D721Med (cell line): Measurements from ENCODE around the gene COPS8.

Experiments used
- DNase-seq: peaks from one replicate; pipeline ENCODE4 v3.0.0; 2011; ENCODE audit warnings: low spot score; ENCODE audit not compliant: insufficient read length
- FAIRE-seq: peaks from 2 replicates; lab custom pipeline; 2011; peaks lifted over from hg19 to GRCh38; lab: Jason Lieb, UNC
- CTCF ChIP-seq: IDR thresholded peaks from 2 replicates; pipeline ENCODE4 v1.5.1; 2012; ENCODE audit warnings: mild to moderate bottlenecking, control low read depth; ENCODE audit not compliant: insufficient read depth; ENCODE audit errors: missing control alignments

COPS8 gene

GRCh38 chr2:237147317-237147716 lies 61.6 kb downstream of the COPS8 start:
- FAIRE-seq (no peak), DNase-seq (no peak)
- no peak for TF ChIP-seq CTCF

GRCh38 chr2:237148624-237149023 lies 62.9 kb downstream of the COPS8 start:
- FAIRE-seq, result no peak
- DNase-seq, result no peak
- TF ChIP-seq CTCF, result no peak

- FAIRE-seq, result no peak
- TF ChIP-seq CTCF, result no peak
Measured at GRCh38 chr2:237149425-237149824, 63.7 kb downstream of the COPS8 start.

More at GRCh38 chr2:237149425-237149824, 63.7 kb downstream of the COPS8 start:
- no peak for DNase-seq
